ENCODE results near the gene LSR. TPM values are rescaled to one million over a fixed set of nuclear protein-coding genes. Genes with fewer than 3 reads are reported as not detected.

LSR gene
- polyA plus RNA-seq, 1 donor (not counting 4 experiments of a cell fraction or from before 2014, with no cell fraction given): 51.3 TPM

- Histone ChIP-seq H3K9me3 (ENCODE audit: control insufficient read depth, low read depth, low read length) (no peaks in the 10 kb centered on the region), H3K27me3 (ENCODE audit: control insufficient read depth, extremely low read depth, insufficient read depth, low read length) (no peaks in the 10 kb centered on the region), H3K9ac (ENCODE audit: control insufficient read depth, extremely low read depth, insufficient read depth, low read length) (no peak overlapping the region), H3K4me2 (ENCODE audit: control insufficient read depth, extremely low read depth, insufficient read depth, low read depth, low read length) (no peak overlapping the region), H3K36me3 (ENCODE audit: control insufficient read depth in 2 of 2, extremely low read depth in 1 of 2, insufficient read depth in 2 of 2, low read length in 2 of 2) (no peaks in the 10 kb centered on the region), H3K79me2 (ENCODE audit: control insufficient read depth, insufficient read depth, low read length) (no peaks in the 10 kb centered on the region), H3K9me1 (ENCODE audit: control insufficient read depth, extremely low read depth, insufficient read depth, low read length) (no peaks in the 10 kb centered on the region), H2AFZ (ENCODE audit: control insufficient read depth, low read length) (no peak overlapping the region), H4K20me1 (ENCODE audit: control insufficient read depth, extremely low read depth, insufficient read depth, low read length) (no peaks in the 10 kb centered on the region), H3K27ac (ENCODE audit: control insufficient read depth, insufficient read depth, low read length) (no peak overlapping the region), H3K4me1 (ENCODE audit: control insufficient read depth, extremely low read depth, insufficient read depth, low read length) (no peaks in the 10 kb centered on the region), H3K4me3 (ENCODE audit: control insufficient read depth in 2 of 3, extremely low read depth in 1 of 3, insufficient read depth in 2 of 3, low read depth in 1 of 3, low read length in 3 of 3) (no peak overlapping the region)
- FAIRE-seq: no peak
- dilution Hi-C loops (cut with MboI; ENCODE audit: extremely low pct_ligation_motif_present, low sequenced_read_pairs): no loop called here
- TF ChIP-seq EZH2 (IDR thresholded peaks at IDR 0.05; ENCODE audit: low read length): no peak
- TF ChIP-seq CTCF (optimal IDR thresholded peaks at IDR 0.05 in 1 of 3, IDR thresholded peaks at IDR 0.05 in 1 of 3, conservative IDR thresholded peaks at IDR 0.05 in 1 of 3; ENCODE audit: extremely low read depth in 1 of 3, insufficient read depth in 2 of 3, low read length in 3 of 3): no peak
- DNase-seq (ENCODE audit: low read depth, low spot score): no peak
These were observed 53.2 kb downstream of the LSR start for GRCh38 chr19:35301961-35302360.

GRCh38 chr19:35302446-35302845, 53.6 kb downstream of the LSR start:
- no peaks in the 10 kb centered on the region for H3K79me2 ChIP-seq (ENCODE audit: control insufficient read depth, insufficient read depth, low read length)
- H3K9ac ChIP-seq (ENCODE audit: control insufficient read depth, extremely low read depth, insufficient read depth, low read length): no peak overlapping the region
- dilution Hi-C loops (cut with MboI; ENCODE audit: extremely low pct_ligation_motif_present, low sequenced_read_pairs): no loop called here
- TF ChIP-seq CTCF (optimal IDR thresholded peaks at IDR 0.05 in 1 of 3, IDR thresholded peaks at IDR 0.05 in 1 of 3, conservative IDR thresholded peaks at IDR 0.05 in 1 of 3; ENCODE audit: extremely low read depth in 1 of 3, insufficient read depth in 2 of 3, low read length in 3 of 3): no peak
- TF ChIP-seq EZH2 (IDR thresholded peaks at IDR 0.05; ENCODE audit: low read length): no peak
- H3K36me3 ChIP-seq (ENCODE audit: control insufficient read depth in 2 of 2, extremely low read depth in 1 of 2, insufficient read depth in 2 of 2, low read length in 2 of 2): no peaks in the 10 kb centered on the region
- DNase-seq (ENCODE audit: low read depth, low spot score) (no peak), FAIRE-seq (no peak)
- H3K27me3 ChIP-seq (ENCODE audit: control insufficient read depth, extremely low read depth, insufficient read depth, low read length): no peaks in the 10 kb centered on the region
- no peak overlapping the region for H3K27ac ChIP-seq (ENCODE audit: control insufficient read depth, insufficient read depth, low read length)
- no peak overlapping the region for H2AFZ ChIP-seq (ENCODE audit: control insufficient read depth, low read length)
- H3K4me3 ChIP-seq (ENCODE audit: control insufficient read depth in 2 of 3, extremely low read depth in 1 of 3, insufficient read depth in 2 of 3, low read depth in 1 of 3, low read length in 3 of 3): no peak overlapping the region
- H3K4me2 ChIP-seq (ENCODE audit: control insufficient read depth, extremely low read depth, insufficient read depth, low read depth, low read length): no peak overlapping the region
- H4K20me1 ChIP-seq (ENCODE audit: control insufficient read depth, extremely low read depth, insufficient read depth, low read length): no peaks in the 10 kb centered on the region
- H3K9me1 ChIP-seq (ENCODE audit: control insufficient read depth, extremely low read depth, insufficient read depth, low read length): no peaks in the 10 kb centered on the region
- H3K9me3 ChIP-seq (ENCODE audit: control insufficient read depth, low read depth, low read length): no peaks in the 10 kb centered on the region
- H3K4me1 ChIP-seq (ENCODE audit: control insufficient read depth, extremely low read depth, insufficient read depth, low read length): no peaks in the 10 kb centered on the region
